Glomerular visceral epithelial cell (primary cell): ENCODE data around the gene CRAMP1.
"Not testable (repeated sequence)": the region's sequence is repeated elsewhere in the genome, so short reads cannot be mapped to it uniquely, and the experiment has no call there.

Source experiments
- DNase-seq: peaks from one replicate; pipeline ENCODE4 v3.0.0-alpha.2; 2016; ENCODE audit errors: extremely low spot score

Gene CRAMP1

GRCh38 chr16:1678500-1679098 is 66.4 kb downstream of the CRAMP1 start:
- DNase-seq, result peak; percentile 58

- no peak for DNase-seq
Measured at GRCh38 chr16:1680361-1680760, 68.2 kb downstream of the CRAMP1 start.

GRCh38 chr16:1681032-1681431 is 68.9 kb downstream of the CRAMP1 start:
- DNase-seq, result no peak

- DNase-seq, result no peak
Measured at GRCh38 chr16:1687427-1688316, 75.5 kb downstream of the CRAMP1 start.

GRCh38 chr16:1688807-1689560 is 76.8 kb downstream of the CRAMP1 start:
- peak; percentile 84 for DNase-seq

- DNase-seq, result no peak
Measured at GRCh38 chr16:1689853-1690252, 77.7 kb downstream of the CRAMP1 start.

GRCh38 chr16:1690810-1691209 is 78.7 kb downstream of the CRAMP1 start:
- no peak for DNase-seq

GRCh38 chr16:1691276-1691675 is 79.1 kb downstream of the CRAMP1 start:
- peak; percentile 53 for DNase-seq

GRCh38 chr16:1691956-1692355 is 79.8 kb downstream of the CRAMP1 start:
- peak; percentile 91 for DNase-seq

- DNase-seq, result no peak
Measured at GRCh38 chr16:1696863-1697262, 84.7 kb downstream of the CRAMP1 start.

- no peak for DNase-seq
Measured at GRCh38 chr16:1698680-1699079, 86.5 kb downstream of the CRAMP1 start.

GRCh38 chr16:1700246-1700645 is 88.1 kb downstream of the CRAMP1 start:
- DNase-seq, result no peak

- no peak for DNase-seq
Measured at GRCh38 chr16:1701216-1701878, 89.2 kb downstream of the CRAMP1 start.

GRCh38 chr16:1705324-1705687 is 93.1 kb downstream of the CRAMP1 start:
- not testable (repeated sequence) for DNase-seq

- DNase-seq, result peak; percentile 90
Measured at GRCh38 chr16:1705688-1706385, 93.7 kb downstream of the CRAMP1 start, which contains the start of gene MAPK8IP3. Gene MAPK8IP3 (plus strand): TSS chr16:1706195. CDS start chr16:1706340, 145 bp downstream.

GRCh38 chr16:1706386-1707192 is 94.4 kb downstream of the CRAMP1 start:
- DNase-seq, result no peak

- no peak for DNase-seq
Measured at GRCh38 chr16:1707193-1707790, 95.1 kb downstream of the CRAMP1 start.

- no peak for DNase-seq
Measured at GRCh38 chr16:1708083-1708767, 96.1 kb downstream of the CRAMP1 start.

GRCh38 chr16:1708768-1709180 is 96.6 kb downstream of the CRAMP1 start:
- no peak for DNase-seq
